ENCODE measurements around the gene TNFAIP2.

GRCh38 chr14:103125098-103126070 is 2.1 kb downstream of the TNFAIP2 start:
- TF ChIP-seq CTCF (IDR thresholded peaks at IDR 0.05; ENCODE audit: insufficient read depth, low read length, poor library complexity, severe bottlenecking) = no peak
- TF ChIP-seq EZH2phosphoT487 (conservative IDR thresholded peaks at IDR 0.05; ENCODE audit: low read length) = no peak

Data from SU-DHL-6 (cell line).